Astrocyte (in vitro differentiated cells and primary cell): ENCODE results near the gene THY1.

Experiments used
- EZH2 ChIP-seq: IDR thresholded peaks from 2 replicates; pipeline ENCODE4 v1.6.1; 2012; ENCODE audit warnings: mild to moderate bottlenecking, low read length, inconsistent platforms; ENCODE audit not compliant: insufficient read depth
- TF ChIP-seq, protein P1 (sequence below): IDR thresholded peaks from 2 replicates; pipeline ENCODE4 v1.5.1; 2011; ENCODE audit warnings: low read depth, mild to moderate bottlenecking, inconsistent platforms, low read length, moderate library complexity; ENCODE audit not compliant: insufficient read depth

GRCh38 chr11:119389611-119390254, 33.2 kb downstream of the THY1 start:
- TF ChIP-seq, protein P1, sequence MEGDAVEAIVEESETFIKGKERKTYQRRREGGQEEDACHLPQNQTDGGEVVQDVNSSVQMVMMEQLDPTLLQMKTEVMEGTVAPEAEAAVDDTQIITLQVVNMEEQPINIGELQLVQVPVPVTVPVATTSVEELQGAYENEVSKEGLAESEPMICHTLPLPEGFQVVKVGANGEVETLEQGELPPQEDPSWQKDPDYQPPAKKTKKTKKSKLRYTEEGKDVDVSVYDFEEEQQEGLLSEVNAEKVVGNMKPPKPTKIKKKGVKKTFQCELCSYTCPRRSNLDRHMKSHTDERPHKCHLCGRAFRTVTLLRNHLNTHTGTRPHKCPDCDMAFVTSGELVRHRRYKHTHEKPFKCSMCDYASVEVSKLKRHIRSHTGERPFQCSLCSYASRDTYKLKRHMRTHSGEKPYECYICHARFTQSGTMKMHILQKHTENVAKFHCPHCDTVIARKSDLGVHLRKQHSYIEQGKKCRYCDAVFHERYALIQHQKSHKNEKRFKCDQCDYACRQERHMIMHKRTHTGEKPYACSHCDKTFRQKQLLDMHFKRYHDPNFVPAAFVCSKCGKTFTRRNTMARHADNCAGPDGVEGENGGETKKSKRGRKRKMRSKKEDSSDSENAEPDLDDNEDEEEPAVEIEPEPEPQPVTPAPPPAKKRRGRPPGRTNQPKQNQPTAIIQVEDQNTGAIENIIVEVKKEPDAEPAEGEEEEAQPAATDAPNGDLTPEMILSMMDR: peak; percentile 17
- TF ChIP-seq EZH2: no peak
